ENCODE results near the gene HNRNPUL1.
"Not testable (repeated sequence)": the region's sequence is repeated elsewhere in the genome, so short reads cannot be mapped to it uniquely, and the experiment has no call there.

HNRNPUL1 gene

DNA sequence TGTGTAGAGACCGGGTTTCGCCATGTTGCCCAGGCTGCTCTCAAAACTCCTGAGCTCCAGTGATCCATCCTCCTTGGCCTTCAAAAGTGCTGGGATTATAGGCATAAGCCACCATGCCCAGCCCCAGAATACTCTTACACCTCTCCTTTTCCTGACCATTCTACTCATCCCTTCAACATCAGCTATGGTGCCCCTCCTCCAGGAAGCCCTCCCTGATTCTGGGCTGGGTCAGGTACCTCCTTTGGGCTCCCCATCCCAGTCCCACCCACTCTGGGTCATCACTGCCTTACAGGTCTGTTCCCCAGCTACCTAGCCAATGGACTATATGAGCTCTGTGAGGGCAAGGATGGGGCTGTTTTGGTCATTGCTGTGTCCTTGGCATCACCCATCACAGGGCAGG is 80.0 kb downstream of the HNRNPUL1 start:
- H3K9me3 ChIP-seq (ENCODE audit: insufficient read depth, low read depth, low read length) = no peaks in the 10 kb centered on the region
- H2AFZ ChIP-seq (ENCODE audit: low read length) = no peak overlapping the region
- H3K9ac ChIP-seq (ENCODE audit: low read depth, low read length, poor library complexity, severe bottlenecking) = no peak overlapping the region
- peaks cover 59% of the 10 kb centered on the region; the same call in 1 of the 2 replicates for H3K36me3 ChIP-seq (ENCODE audit: insufficient read depth, low read length)
- no peaks in the 10 kb centered on the region for H3K9me2 ChIP-seq (replicated peaks; ENCODE audit: low read depth, low read length)
- no peaks in the 10 kb centered on the region for H3F3A ChIP-seq (ENCODE audit: low read depth)
- no peak overlapping the region for H3K4me3 ChIP-seq (ENCODE audit: low read length, poor library complexity, severe bottlenecking)
- no peaks in the 10 kb centered on the region for H3K27me3 ChIP-seq (ENCODE audit: insufficient read depth, low read length, poor library complexity, severe bottlenecking)
- peaks cover 32% of the 10 kb centered on the region for H4K20me1 ChIP-seq (ENCODE audit: insufficient read depth, low read length, poor library complexity, severe bottlenecking)
- H3K79me2 ChIP-seq (ENCODE audit: insufficient read depth, low read length) = peaks cover 58% of the 10 kb centered on the region
- H3K4me2 ChIP-seq (ENCODE audit: low read depth, low read length, poor library complexity, severe bottlenecking) = no peak overlapping the region
- H3K4me1 ChIP-seq (ENCODE audit: insufficient read depth, low read length, poor library complexity, severe bottlenecking) = peaks cover 18% of the 10 kb centered on the region
- TF ChIP-seq EZH2phosphoT487 (IDR thresholded peaks at IDR 0.05; ENCODE audit: borderline replicate concordance) (no peak), CTCF (conservative IDR thresholded peaks at IDR 0.05; ENCODE audit: low read length) (no peak)

DNA sequence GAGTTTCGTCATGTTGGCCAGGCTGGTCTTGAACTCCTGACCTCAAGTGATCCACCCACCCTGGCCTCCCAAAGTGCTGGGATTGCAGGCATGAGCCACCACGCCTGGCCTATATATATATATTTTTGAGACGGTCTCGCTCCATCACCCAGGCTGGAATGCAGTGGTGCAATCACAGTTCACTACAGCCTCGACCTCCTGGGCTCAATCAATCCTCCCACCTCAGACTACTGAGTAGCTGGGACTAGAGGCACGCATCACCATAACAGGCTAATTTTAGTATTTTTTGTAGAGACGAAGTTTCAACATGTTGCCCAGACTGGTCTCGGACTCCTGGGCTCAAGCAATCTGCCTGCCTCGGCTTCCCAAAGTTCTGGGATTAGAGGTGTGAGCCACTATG is 82.7 kb downstream of the HNRNPUL1 start:
- H3K9ac ChIP-seq (ENCODE audit: low read depth, low read length, poor library complexity, severe bottlenecking); H2AFZ ChIP-seq (ENCODE audit: low read length); H3K9me2 ChIP-seq (replicated peaks; ENCODE audit: low read depth, low read length); H3K27me3 ChIP-seq (ENCODE audit: insufficient read depth, low read length, poor library complexity, severe bottlenecking); H3K4me3 ChIP-seq (ENCODE audit: low read length, poor library complexity, severe bottlenecking); H3K9me3 ChIP-seq (ENCODE audit: insufficient read depth, low read depth, low read length); H3F3A ChIP-seq (ENCODE audit: low read depth); H3K4me2 ChIP-seq (ENCODE audit: low read depth, low read length, poor library complexity, severe bottlenecking): not testable (repeated sequence)
- Histone ChIP-seq H3K4me1 (ENCODE audit: insufficient read depth, low read length, poor library complexity, severe bottlenecking) (peaks cover 33% of the 10 kb centered on the region), H3K36me3 (ENCODE audit: insufficient read depth, low read length) (peaks cover 36% of the 10 kb centered on the region; the same call in 1 of the 2 replicates), H3K79me2 (ENCODE audit: insufficient read depth, low read length) (peaks cover 71% of the 10 kb centered on the region), H4K20me1 (ENCODE audit: insufficient read depth, low read length, poor library complexity, severe bottlenecking) (peaks cover 53% of the 10 kb centered on the region)

DNA sequence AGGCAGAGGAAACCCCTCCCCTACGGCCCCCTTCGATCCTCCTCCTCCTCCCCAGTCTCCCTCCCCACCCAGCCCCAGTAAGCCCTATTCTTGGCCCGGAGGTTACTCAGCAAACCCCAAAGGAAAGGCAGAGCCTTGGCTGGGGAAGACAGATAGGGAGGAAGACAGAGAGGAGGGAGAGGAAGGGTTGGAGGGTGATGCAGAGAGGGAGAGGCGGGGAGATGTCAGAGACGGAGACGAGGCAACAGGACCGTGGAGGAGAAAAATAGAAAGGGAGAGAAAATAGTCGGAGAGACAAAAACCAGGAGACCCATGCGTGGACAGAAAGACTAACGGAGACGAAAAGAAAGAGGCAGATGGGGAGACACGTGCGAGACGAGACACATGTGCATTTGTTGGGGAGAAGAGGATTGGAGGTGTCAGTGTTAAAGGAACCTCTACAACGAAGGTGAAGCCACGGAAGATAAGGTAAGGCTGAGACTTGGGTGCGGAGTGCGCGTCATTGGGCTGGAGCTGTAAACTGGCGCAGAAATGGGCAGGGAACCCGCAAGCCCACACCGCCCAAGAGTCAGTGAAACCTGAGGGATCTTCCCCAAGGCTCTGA is 86.7 kb downstream of the HNRNPUL1 start:
- Histone ChIP-seq H3K9me3 (ENCODE audit: insufficient read depth, low read depth, low read length) (no peaks in the 10 kb centered on the region), H3K9ac (ENCODE audit: low read depth, low read length, poor library complexity, severe bottlenecking) (peak overlapping the region; percentile 92), H3K9me2 (replicated peaks; ENCODE audit: low read depth, low read length) (no peaks in the 10 kb centered on the region), H3K36me3 (ENCODE audit: insufficient read depth, low read length) (peaks cover 11% of the 10 kb centered on the region; the same call in 1 of the 2 replicates), H3K4me2 (ENCODE audit: low read depth, low read length, poor library complexity, severe bottlenecking) (peak overlapping the region; percentile 100), H4K20me1 (ENCODE audit: insufficient read depth, low read length, poor library complexity, severe bottlenecking) (peaks cover 39% of the 10 kb centered on the region), H2AFZ (ENCODE audit: low read length) (no peak overlapping the region), H3F3A (ENCODE audit: low read depth) (no peaks in the 10 kb centered on the region; the same call in 1 of the 2 replicates), H3K79me2 (ENCODE audit: insufficient read depth, low read length) (peaks cover 78% of the 10 kb centered on the region), H3K4me3 (ENCODE audit: low read length, poor library complexity, severe bottlenecking) (peak overlapping the region; percentile 92), H3K27me3 (ENCODE audit: insufficient read depth, low read length, poor library complexity, severe bottlenecking) (no peaks in the 10 kb centered on the region), H3K4me1 (ENCODE audit: insufficient read depth, low read length, poor library complexity, severe bottlenecking) (peaks cover 34% of the 10 kb centered on the region)
- no peak for TF ChIP-seq CTCF (conservative IDR thresholded peaks at IDR 0.05; ENCODE audit: low read length)
- no peak for TF ChIP-seq EZH2phosphoT487 (IDR thresholded peaks at IDR 0.05; ENCODE audit: borderline replicate concordance)

Data from Loucy (cell line).